ENCODE data around the gene CABP1.
A peak's percentile ranks its signal among the peaks of the same experiment; 100 is the strongest.

Gene CABP1

DNA sequence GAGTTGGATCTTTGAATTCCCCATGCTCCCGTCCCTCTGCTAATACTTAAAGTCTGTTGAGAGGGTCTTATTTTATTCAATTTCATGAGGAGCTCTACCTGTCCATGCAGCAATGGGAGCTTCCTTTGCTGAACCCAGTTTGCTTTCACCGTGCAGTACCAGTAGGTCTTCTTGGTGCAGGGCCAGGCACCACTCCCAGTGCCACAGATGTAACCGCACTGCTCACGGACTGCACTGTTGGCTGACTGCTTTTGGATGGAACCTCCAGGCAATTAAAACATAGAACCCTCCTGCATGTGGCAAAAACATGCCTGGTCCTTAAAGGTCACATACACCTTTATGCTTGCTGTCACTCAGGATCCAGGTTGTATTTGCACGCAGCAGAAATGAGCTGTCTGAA, 9.3 kb upstream of the CABP1 start:
- DNase-seq = no peak

DNA sequence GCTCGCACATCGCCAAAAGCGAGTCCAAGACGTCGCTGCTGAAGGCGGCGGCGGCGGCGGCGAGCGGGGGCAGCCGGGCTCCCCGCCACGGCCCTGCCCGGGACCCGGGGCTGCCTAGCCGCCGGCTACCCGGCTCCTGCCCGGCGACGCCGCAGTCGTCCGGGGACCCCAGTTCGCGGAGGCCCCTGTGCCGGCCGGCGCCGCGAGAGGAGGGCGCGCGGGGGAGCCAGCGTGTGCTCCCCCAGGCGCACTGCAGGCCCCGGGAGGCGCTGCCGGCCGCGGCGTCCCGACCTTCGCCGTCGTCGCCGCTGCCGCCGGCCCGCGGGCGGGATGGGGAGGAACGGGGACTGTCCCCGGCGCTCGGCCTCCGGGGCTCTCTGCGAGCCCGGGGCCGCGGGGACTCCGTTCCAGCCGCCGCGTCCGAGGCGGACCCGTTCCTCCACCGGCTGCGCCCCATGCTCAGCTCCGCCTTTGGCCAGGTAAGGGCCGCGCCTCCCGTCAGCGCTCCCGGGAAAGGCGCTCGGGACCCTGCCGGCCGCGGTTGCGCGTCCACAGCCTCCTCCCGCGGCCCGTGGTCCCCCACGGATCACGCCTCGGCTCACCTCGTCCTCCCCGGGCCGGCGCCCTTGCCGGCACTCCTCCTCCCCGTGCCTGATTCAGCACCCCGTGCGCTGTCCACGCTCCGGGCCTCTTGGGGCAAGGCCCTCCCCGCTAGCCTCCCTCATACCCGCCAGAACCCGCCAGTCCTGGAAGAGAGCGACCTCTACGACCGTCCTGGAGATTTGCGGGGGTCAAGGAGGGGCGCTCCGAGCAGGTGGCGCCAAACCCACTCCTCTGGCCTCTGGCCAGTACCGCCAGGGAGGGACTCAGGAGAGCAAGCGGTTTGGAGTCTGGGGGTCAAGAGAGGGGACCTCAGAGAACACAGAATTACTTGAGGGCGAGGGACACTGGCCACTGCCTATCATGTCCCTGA, 721 bp downstream of the CABP1 start:
- DNase-seq = peak in 2 of 4 experiments; percentile 17 to 42

DNA sequence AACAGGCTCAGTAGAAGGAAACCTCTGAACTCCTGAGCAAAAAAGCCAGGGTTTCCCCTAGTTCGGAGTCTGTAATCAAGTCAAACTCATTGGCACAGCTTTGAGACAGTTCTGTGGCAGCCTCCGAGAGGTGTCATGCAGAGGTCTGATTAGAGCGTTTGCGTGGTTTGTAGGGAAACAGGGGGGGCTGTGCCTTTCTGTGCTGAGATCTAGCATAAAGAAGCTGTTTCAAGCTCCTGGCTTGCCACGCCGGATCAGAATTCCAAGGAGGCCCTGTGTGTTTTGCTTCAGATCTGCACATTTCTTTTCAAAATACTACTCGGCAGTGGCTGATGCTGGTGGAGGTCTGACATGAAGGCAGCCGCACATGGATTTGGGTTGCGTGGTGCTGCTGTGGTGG, 1.7 kb downstream of the CABP1 start:
- DNase-seq = no peak

DNA sequence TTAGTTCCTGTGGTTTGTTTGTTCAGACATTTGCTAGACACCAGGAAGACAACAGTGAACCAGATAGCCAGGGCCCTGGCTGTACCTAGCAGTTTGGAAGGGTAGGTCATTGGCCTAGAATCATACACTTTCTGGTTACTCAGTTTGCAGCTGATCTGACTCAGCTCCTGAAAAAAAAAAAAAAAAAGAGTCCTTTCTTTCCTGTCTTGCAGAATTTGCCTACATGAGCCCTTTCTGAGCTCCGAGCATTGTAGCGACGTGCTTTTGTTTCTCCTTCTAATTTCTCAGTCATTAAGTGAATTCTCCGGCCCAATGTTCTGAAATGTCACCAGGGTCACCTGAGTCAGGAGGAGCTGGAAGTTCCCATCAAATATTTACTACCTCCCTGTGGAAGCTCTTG, 2.4 kb downstream of the CABP1 start:
- no peak for DNase-seq

GRCh38 chr12:120643574-120643973, 3.1 kb downstream of the CABP1 start:
- no peak for DNase-seq

DNA sequence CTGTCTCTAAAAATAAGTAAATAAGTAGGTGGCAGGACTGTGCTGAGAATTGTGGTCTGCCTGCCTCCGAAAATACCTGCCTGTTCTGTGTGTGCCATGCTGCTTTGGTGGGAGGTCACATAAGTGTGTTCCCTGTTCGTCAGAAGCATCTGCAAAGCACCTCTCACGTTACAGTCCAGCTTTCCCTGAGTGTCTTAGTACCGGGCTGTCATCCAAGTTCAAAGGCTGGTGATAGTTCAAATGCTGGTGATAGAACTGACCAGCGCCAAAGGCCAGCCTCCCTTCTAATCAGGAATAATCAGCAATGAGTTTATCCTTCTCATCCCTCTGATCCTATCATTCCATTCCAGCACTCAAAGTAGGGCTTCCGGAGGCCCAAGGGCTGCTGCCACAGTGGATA, 5.6 kb downstream of the CABP1 start:
- no peak for DNase-seq

GRCh38 chr12:120647375-120647755, 6.9 kb downstream of the CABP1 start:
- no peak for DNase-seq

DNA sequence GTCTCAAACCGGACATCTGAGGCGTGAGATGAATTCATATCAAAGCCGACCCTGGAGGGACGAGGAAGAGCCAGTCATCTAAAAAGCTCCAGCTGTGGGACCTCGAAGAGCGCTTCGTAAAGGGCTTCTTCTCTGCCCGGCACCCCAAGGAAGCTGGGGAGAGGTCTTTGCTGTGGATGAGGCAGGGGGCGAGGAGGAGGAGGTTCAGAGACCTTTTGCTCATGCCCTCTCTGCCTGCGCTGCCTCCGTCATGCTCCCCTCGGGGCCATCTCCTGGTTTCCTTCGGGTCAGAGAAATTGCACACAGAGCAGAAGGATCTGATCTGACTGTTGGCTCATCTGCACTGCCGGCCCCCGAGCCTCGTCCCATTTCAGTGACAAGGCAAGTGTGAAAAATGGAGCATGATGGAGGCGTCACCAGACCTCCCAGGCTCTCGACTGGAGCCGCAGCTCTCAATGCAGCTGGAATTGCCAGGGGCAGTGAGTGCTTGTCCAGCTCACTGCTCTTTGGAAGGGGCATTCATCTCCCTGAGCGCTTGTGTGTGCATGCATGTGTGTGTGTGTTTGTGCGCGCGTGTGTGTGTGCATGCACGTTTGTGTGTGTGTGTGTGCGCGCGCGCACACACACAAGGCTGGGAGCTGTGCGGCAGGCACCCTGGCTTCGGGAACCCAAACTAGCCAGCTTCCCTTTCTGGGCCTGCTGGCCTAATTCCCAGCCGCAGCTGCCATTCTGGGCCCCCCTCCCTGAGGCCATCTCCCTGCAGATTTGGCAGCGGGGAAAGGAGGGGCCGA, 9.2 kb downstream of the CABP1 start:
- DNase-seq = no peak

- DNase-seq = no peak
These were observed 9.8 kb downstream of the CABP1 start for GRCh38 chr12:120650233-120650690.

- no peak for DNase-seq
These were observed 11.4 kb downstream of the CABP1 start for GRCh38 chr12:120651821-120652220.

DNA sequence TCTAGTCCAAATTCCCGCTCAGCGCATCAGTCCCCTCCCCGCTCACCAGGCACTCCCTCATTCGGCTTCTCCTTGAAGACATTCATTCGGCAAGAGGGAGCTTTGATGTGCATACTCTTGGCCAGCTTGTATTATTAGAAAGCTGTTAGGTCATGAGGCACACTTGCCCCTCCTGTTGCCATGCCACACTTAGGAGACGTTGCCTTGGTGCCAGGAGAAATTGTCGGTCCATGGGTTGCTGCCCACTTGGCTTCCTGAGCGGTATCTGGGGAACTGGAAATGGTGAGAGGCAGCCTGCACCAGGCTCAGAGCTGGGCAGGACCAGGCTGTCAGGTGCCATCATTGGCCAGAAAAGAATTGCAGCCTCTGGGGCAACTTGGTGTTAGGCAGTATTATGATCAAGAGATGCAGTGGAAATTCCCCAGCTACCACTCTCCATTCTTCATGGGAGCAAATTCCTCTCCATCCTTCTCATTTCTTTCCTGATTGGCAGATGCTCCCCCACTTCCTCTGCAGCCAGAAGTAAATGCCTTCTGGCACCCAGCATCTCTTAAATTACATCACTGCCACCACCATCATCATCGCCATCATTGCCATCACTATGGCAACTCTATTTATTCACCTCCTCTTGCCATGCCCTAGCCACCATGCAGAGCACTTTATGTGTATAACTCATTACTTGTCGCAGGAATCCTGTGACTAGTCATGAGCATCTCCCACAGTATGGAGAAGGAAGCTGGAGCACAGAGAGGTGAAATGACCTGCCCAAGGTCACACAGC, 12.4 kb downstream of the CABP1 start:
- DNase-seq = no peak

- DNase-seq = no peak
These were observed 13.2 kb downstream of the CABP1 start for GRCh38 chr12:120653611-120654010.

DNA sequence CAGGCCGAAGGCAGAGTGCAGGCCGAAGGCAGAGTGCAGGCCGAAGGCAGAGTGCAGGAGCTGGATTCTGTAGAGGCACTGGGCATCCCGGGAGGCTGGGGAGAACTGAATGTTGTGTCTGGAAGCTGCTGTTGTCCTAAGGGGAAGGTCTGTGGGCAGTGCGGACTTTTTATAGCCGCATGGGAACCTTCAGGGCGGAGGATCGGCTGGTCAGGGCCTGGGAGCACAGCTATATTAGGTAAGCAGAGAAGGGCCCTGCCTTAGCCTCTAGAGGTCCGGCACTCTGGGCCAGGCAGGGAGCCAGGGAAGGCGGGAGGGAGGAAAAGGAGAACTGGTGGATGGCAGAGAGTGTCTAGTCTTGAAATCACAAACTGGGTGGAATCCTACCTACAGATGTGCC, 14.2 kb downstream of the CABP1 start:
- no peak for DNase-seq

- DNase-seq = no peak
These were observed 15.6 kb downstream of the CABP1 start for GRCh38 chr12:120656008-120656407.

DNA sequence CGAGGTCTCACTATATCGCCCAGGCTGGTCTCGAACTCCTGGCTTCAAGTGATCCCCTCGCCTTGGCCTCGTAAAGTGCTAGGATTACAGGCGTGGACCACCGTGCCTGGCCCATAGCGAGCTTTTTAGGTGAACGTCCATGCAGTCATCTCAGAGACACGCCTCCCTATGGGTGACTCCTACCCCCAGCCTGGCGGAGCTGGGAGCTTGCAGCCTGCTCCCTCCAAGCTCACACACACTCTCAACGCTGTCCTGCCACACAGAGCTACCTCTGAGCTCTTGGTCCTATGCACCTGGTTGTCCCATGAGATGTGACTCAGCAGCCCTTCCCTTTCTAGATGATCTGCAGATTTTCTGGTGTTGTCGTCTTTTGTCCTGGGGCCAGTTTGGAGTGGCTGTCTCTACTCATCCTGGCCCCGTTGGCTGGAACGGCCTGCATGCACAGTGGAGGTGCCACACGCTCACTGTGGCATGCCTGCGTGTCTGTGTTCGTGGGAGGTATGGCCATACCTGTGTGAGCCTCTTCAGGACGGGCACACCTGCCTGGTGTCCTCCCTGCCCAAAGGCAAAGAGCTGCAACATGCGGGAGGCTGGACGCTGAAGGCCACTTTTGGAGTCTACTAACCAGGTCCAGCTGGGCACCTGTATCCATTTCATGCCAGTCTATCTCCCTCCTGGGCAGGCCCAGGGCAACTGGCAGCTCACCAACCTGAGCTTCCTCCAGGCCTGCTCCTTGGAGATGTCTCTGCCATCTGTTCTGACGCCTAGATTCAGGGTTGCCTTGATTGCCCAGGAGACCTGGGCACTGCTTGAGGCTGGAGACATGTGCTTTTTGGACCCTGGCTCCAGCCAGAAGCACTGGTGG, 18.1 kb downstream of the CABP1 start:
- no peak for DNase-seq

- no peak for DNase-seq
These were observed 18.7 kb downstream of the CABP1 start for GRCh38 chr12:120659151-120659525.

GRCh38 chr12:120661432-120661831, 21.0 kb downstream of the CABP1 start:
- DNase-seq = no peak

GRCh38 chr12:120662879-120663278, 22.5 kb downstream of the CABP1 start:
- DNase-seq = no peak

DNA sequence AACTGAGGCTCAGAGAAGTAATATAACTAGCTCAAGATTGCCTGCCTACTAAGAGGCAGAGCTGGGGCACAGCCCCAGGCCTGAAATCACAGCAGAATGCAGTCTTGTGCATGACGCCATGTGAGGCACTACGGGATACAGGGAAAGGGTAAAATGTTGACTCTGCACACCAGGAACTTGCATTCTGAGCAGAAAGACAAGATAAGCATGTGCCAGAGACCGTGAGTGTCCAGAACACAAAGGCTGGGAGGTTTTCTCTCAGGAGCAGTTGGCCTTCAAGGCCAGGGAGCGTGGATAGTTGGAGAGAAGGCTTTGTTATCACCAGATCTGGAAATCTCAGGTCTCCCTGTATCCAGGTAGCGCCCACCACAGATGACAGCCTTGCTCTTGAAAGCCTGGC, 23.3 kb downstream of the CABP1 start:
- no peak for DNase-seq

GRCh38 chr12:120666571-120667390, 26.4 kb downstream of the CABP1 start:
- no peak for DNase-seq

Measured in activated naive CD4-positive, alpha-beta T cell (primary cell).